ENCODE measurements around the gene NELL2. TPM values are rescaled to one million over a fixed set of nuclear protein-coding genes. Genes with fewer than 3 reads are reported as not detected.

NELL2 gene
- total RNA-seq, 1 donor = 0.86 TPM

GRCh38 chr12:44504799-44505198, 371.3 kb downstream of the NELL2 start:
- TF ChIP-seq CTCF (IDR thresholded peaks at IDR 0.05; ENCODE audit: insufficient read depth, low read depth, low read length) = no peak
- no peak for DNase-seq (ENCODE audit: low read depth)
- no peak overlapping the region for H3K4me3 ChIP-seq (ENCODE audit: low read depth, low read length)

- no peak overlapping the region for H3K4me3 ChIP-seq (ENCODE audit: low read depth, low read length)
- TF ChIP-seq CTCF (IDR thresholded peaks at IDR 0.05; ENCODE audit: insufficient read depth, low read depth, low read length) = no peak
- no peak for DNase-seq (ENCODE audit: low read depth)
Observed at GRCh38 chr12:44503329-44503728, 372.8 kb downstream of the NELL2 start.

- TF ChIP-seq CTCF (IDR thresholded peaks at IDR 0.05; ENCODE audit: insufficient read depth, low read depth, low read length) = no peak
- H3K4me3 ChIP-seq (ENCODE audit: low read depth, low read length) = no peak overlapping the region
- no peak for DNase-seq (ENCODE audit: low read depth)
Observed at GRCh38 chr12:44502681-44503080, 373.4 kb downstream of the NELL2 start.

- no peak for DNase-seq (ENCODE audit: low read depth)
- no peak for TF ChIP-seq CTCF (IDR thresholded peaks at IDR 0.05; ENCODE audit: insufficient read depth, low read depth, low read length)
- no peak overlapping the region for H3K4me3 ChIP-seq (ENCODE audit: low read depth, low read length)
Observed at GRCh38 chr12:44500423-44500822, 375.7 kb downstream of the NELL2 start.

GRCh38 chr12:44497044-44497443, 379.1 kb downstream of the NELL2 start:
- H3K4me3 ChIP-seq (ENCODE audit: low read depth, low read length) = no peak overlapping the region
- no peak for TF ChIP-seq CTCF (IDR thresholded peaks at IDR 0.05; ENCODE audit: insufficient read depth, low read depth, low read length)
- no peak for DNase-seq (ENCODE audit: low read depth)

- no peak overlapping the region for H3K4me3 ChIP-seq (ENCODE audit: low read depth, low read length)
- no peak for TF ChIP-seq CTCF (IDR thresholded peaks at IDR 0.05; ENCODE audit: insufficient read depth, low read depth, low read length)
- DNase-seq (ENCODE audit: low read depth) = no peak
Observed at GRCh38 chr12:44490181-44490580, 385.9 kb downstream of the NELL2 start.

GRCh38 chr12:44488180-44488579, 387.9 kb downstream of the NELL2 start:
- DNase-seq (ENCODE audit: low read depth) = no peak
- TF ChIP-seq CTCF (IDR thresholded peaks at IDR 0.05; ENCODE audit: insufficient read depth, low read depth, low read length) = no peak
- H3K4me3 ChIP-seq (ENCODE audit: low read depth, low read length) = no peak overlapping the region

All from fibroblast of villous mesenchyme (primary cell).